ENCODE results near the gene HTR4. TPM values are rescaled to one million over a fixed set of nuclear protein-coding genes. Genes with fewer than 3 reads are reported as not detected.

The HTR4 gene
- total RNA-seq, 2 experiments from 2014 or later, result not detected

DNA sequence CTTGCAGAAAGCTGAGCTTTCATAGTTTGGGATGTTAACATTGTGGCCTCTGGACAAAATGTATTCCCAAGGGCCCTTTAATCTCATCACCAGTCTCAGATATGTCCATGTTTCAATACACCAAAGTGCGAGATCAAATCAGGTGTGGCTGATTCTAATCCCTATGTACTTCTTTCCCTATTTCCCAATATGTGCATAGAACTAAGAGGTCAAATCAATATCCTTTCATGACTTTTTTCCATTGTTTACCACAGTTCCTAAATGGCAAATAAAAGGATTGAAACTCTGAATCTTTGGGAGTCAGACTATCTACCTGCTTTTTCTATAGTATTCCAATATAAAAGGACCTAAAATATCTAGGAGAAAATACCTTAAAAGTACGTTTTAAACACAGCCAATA, 165.6 kb downstream of the HTR4 start:
- Histone ChIP-seq H3K36me3 (ENCODE audit: insufficient read depth, low read length) (no peaks in the 10 kb centered on the region), H3K79me2 (ENCODE audit: insufficient read depth, low read depth, low read length) (no peaks in the 10 kb centered on the region), H3K4me2 (ENCODE audit: low read length) (no peak overlapping the region), H3K27ac (ENCODE audit: low read depth, low read length, poor library complexity, severe bottlenecking) (no peak overlapping the region), H3K4me3 (ENCODE audit: low read depth, low read length, poor library complexity, severe bottlenecking) (no peak overlapping the region), H3K9me2 (ENCODE audit: insufficient read depth, low read length) (no peaks in the 10 kb centered on the region), H4K20me1 (ENCODE audit: insufficient read depth, low read length) (no peaks in the 10 kb centered on the region), H2AFZ (ENCODE audit: low read length) (no peak overlapping the region), H3K4me1 (ENCODE audit: insufficient read depth, low read length, poor library complexity, severe bottlenecking) (no peaks in the 10 kb centered on the region), H3K9me3 (ENCODE audit: low read length) (no peaks in the 10 kb centered on the region)
- no peak for TF ChIP-seq EZH2phosphoT487 (IDR thresholded peaks at IDR 0.05; ENCODE audit: borderline replicate concordance, low read depth, low read length)
- TF ChIP-seq, protein P1, sequence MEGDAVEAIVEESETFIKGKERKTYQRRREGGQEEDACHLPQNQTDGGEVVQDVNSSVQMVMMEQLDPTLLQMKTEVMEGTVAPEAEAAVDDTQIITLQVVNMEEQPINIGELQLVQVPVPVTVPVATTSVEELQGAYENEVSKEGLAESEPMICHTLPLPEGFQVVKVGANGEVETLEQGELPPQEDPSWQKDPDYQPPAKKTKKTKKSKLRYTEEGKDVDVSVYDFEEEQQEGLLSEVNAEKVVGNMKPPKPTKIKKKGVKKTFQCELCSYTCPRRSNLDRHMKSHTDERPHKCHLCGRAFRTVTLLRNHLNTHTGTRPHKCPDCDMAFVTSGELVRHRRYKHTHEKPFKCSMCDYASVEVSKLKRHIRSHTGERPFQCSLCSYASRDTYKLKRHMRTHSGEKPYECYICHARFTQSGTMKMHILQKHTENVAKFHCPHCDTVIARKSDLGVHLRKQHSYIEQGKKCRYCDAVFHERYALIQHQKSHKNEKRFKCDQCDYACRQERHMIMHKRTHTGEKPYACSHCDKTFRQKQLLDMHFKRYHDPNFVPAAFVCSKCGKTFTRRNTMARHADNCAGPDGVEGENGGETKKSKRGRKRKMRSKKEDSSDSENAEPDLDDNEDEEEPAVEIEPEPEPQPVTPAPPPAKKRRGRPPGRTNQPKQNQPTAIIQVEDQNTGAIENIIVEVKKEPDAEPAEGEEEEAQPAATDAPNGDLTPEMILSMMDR (conservative IDR thresholded peaks at IDR 0.05; ENCODE audit: low read length), result no peak
- ChIA-PET POLR2A (interaction anchor here (0.5 kb wide), 1 partner anchor 994 kb away, joined by 3 read pairs; no protein-coding TSS in a partner anchor), CTCF (ENCODE audit: unreplicated experiment) (no interaction called here)
- intact Hi-C loops (cut with micrococcal nuclease; ENCODE audit: unreplicated experiment), result no loop called here
- no TSS peak for BruUV-seq (replicated peaks)
- no peak for DNase-seq (ENCODE audit: low spot score)

DNA sequence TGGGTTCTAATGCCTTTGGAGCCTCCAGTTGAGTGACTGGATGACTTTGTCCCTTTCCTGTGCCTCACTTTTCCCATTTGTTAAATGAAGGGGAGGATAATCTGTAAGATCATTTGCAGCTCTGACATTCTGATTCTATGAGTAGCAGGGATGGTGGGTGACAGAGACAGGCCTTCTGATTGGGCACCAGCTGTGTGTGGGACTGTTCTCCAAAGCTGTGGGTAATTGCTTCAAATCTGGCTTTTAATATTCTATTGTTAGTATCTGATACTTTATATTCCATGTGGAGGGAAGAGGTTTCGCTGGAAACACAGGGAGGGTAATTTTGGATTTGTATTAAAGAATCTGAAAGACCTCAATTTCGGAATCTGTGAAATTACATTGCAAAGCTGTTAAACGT, 167.9 kb downstream of the HTR4 start:
- CTCF ChIA-PET (ENCODE audit: unreplicated experiment), result no interaction called here
- POLR2A ChIA-PET, result no interaction called here
- H3K9me3 ChIP-seq (ENCODE audit: low read length), result no peaks in the 10 kb centered on the region

DNA sequence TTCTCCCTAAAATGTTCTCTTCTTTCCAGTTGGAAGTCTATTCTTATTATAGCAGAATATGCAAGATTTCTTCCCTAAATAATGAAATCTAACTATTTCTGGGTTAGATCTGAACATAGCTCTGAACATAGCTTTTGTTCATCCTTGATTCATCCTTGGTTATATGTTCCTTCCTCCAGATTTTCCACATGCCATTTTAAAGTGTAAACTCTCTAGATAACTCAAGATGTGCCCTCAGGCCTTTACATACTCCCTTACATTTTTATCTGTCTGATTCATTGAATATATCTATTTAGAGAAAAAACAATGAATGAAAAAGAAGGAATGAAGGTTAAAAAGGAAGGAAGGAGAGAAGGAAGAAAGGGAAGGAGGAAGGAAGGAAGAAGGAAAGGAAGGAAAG, 169.7 kb downstream of the HTR4 start:
- CTCF ChIA-PET (ENCODE audit: unreplicated experiment), result no interaction called here
- Histone ChIP-seq H3K27ac (ENCODE audit: low read depth, low read length, poor library complexity, severe bottlenecking) (no peak overlapping the region), H3K4me2 (ENCODE audit: low read length) (no peak overlapping the region), H3K36me3 (ENCODE audit: insufficient read depth, low read length) (no peaks in the 10 kb centered on the region), H3K9me3 (ENCODE audit: low read length) (no peaks in the 10 kb centered on the region), H3K4me1 (ENCODE audit: insufficient read depth, low read length, poor library complexity, severe bottlenecking) (no peaks in the 10 kb centered on the region), H3K4me3 (ENCODE audit: low read depth, low read length, poor library complexity, severe bottlenecking) (no peak overlapping the region), H3K79me2 (ENCODE audit: insufficient read depth, low read depth, low read length) (no peaks in the 10 kb centered on the region), H4K20me1 (ENCODE audit: insufficient read depth, low read length) (no peaks in the 10 kb centered on the region), H2AFZ (ENCODE audit: low read length) (no peak overlapping the region), H3K9me2 (ENCODE audit: insufficient read depth, low read length) (no peaks in the 10 kb centered on the region)
- BruUV-seq (replicated peaks), result no TSS peak
- DNase-seq (ENCODE audit: low spot score), result no peak
- intact Hi-C loops (cut with micrococcal nuclease; ENCODE audit: unreplicated experiment), result no loop called here
- TF ChIP-seq EZH2phosphoT487 (IDR thresholded peaks at IDR 0.05; ENCODE audit: borderline replicate concordance, low read depth, low read length), result no peak
- TF ChIP-seq, protein P1 (conservative IDR thresholded peaks at IDR 0.05; ENCODE audit: low read length), result no peak
- POLR2A ChIA-PET, result no interaction called here

More for the DNA sequence above, 167.9 kb downstream of the HTR4 start:
- no peak overlapping the region for H3K27ac ChIP-seq (ENCODE audit: low read depth, low read length, poor library complexity, severe bottlenecking)
- no peak overlapping the region for H3K4me2 ChIP-seq (ENCODE audit: low read length)
- no TSS peak for BruUV-seq (replicated peaks)
- TF ChIP-seq, protein P1 (conservative IDR thresholded peaks at IDR 0.05; ENCODE audit: low read length), result no peak
- TF ChIP-seq EZH2phosphoT487 (IDR thresholded peaks at IDR 0.05; ENCODE audit: borderline replicate concordance, low read depth, low read length), result no peak
- H2AFZ ChIP-seq (ENCODE audit: low read length), result no peak overlapping the region
- no peaks in the 10 kb centered on the region for H3K9me2 ChIP-seq (ENCODE audit: insufficient read depth, low read length)
- intact Hi-C loops (cut with micrococcal nuclease; ENCODE audit: unreplicated experiment), result no loop called here
- no peaks in the 10 kb centered on the region for H3K79me2 ChIP-seq (ENCODE audit: insufficient read depth, low read depth, low read length)
- H3K36me3 ChIP-seq (ENCODE audit: insufficient read depth, low read length), result no peaks in the 10 kb centered on the region
- no peak overlapping the region for H3K4me3 ChIP-seq (ENCODE audit: low read depth, low read length, poor library complexity, severe bottlenecking)
- no peak for DNase-seq (ENCODE audit: low spot score)
- H4K20me1 ChIP-seq (ENCODE audit: insufficient read depth, low read length), result no peaks in the 10 kb centered on the region
- no peaks in the 10 kb centered on the region for H3K4me1 ChIP-seq (ENCODE audit: insufficient read depth, low read length, poor library complexity, severe bottlenecking)
